ENCODE results near the gene AOC2. TPM values are rescaled to one million over a fixed set of nuclear protein-coding genes. Genes with fewer than 3 reads are reported as not detected.
"Not testable (repeated sequence)": the region's sequence is repeated elsewhere in the genome, so short reads cannot be mapped to it uniquely, and the experiment has no call there.

Gene AOC2
- total RNA-seq, 1 experiment from 2014 or later, result not detected

DNA sequence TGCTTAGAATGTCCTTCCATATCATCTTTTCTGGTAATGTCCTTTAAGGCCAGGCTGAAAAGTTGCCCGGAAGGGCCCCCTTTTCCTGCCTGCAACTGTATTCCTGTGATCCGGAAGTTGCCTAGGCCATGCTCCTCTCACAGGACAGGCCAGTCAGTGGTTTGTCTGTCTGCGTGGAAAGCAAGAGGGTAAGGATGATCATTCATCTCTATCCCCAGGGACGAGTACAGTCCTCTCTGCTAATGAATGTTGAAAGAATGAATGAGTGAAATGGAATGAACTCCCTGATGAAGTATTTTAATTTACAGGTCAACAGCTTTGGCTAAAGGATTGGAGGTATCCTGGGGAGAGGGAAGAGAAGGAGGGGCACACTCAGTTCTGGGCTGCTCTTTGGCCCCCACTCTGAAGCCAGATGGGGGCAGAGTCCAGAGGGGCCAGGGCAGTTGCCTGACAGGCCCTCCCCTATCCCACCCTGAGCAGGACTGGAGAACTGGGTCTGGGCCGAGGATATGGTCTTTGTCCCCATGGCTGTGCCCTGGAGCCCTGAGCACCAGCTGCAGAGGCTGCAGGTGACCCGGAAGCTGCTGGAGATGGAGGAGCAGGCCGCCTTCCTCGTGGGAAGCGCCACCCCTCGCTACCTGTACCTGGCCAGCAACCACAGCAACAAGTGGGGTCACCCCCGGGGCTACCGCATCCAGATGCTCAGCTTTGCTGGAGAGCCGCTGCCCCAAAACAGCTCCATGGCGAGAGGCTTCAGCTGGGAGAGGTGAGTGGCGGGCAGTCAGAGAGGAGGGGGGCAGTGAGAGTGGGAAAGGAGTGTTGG, 9.8 kb downstream of the AOC2 start:
- DNase-seq (ENCODE audit: low spot score), result no peak

DNA sequence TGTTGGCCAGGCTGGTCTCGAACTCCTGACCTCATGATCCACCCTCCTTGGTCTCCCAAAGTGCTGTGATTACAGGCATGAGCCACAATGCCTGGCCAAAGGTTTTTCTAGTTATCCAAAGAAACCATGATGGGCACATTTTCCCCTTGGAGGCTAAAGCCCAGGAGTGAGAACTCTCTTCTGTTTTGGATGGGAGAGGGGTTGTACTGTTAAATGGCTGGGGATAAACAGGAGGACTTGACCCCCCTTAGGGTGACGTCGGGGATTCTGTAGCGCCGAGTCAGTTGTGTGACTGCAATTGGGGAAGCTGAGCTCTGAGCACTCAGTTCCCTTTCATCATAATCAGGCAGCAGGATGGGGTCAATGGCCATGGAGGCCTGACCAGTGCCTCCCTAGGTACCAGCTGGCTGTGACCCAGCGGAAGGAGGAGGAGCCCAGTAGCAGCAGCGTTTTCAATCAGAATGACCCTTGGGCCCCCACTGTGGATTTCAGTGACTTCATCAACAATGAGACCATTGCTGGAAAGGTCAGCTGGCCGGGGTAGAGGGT, 10.7 kb downstream of the AOC2 start:
- no peak for DNase-seq (ENCODE audit: low spot score)

DNA sequence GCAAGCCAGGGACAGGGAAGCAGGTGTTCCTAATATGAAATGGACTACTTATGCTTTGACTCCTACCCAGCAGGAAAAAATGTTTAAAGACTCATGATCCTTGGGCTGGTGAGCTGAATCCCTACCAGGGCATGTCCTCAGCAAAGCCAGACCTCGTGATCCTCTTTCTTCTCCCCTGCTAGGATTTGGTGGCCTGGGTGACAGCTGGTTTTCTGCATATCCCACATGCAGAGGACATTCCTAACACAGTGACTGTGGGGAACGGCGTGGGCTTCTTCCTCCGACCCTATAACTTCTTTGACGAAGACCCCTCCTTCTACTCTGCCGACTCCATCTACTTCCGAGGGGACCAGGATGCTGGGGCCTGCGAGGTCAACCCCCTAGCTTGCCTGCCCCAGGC, 11.7 kb downstream of the AOC2 start:
- not testable (repeated sequence) for DNase-seq (ENCODE audit: low spot score)

DNA sequence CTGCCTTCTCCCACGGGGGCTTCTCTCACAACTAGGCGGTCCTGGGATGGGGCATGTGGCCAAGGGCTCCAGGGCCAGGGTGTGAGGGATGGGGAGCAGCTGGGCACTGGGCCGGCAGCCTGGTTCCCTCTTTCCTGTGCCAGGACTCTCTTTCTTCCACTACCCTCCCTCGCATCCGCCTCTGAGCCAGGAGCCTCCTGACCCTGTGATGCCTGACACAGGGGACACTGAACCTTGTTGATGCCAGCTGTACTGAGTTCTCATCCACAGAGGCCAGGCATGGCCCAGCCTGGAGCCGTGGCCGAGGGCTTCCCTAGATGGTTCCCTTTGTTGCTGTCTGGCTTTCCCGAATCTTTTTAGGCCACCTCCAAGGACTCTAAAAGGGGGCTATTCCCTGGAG, 12.1 kb downstream of the AOC2 start:
- DNase-seq (ENCODE audit: low spot score), result not testable (repeated sequence)

DNA sequence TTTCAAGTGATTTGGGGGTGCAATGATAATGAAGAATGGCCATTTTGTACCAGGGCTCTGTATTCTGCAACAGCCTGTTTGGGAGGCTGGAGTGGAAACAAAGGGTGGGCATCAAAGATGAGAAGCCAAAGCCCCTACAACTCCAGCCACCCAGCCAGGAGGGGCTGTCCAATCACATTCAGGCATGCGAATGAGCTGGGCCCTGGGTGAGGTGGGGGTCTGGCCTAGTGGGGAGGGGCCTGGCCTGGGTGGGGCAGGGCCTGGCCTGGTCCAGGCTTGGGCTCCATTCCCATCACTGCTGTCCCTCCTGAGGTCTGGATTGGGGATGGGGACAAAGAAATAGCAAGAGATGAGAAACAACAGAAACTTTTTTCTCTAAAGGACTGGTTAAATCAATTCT, 13.0 kb downstream of the AOC2 start:
- no peak for DNase-seq (ENCODE audit: low spot score)

DNA sequence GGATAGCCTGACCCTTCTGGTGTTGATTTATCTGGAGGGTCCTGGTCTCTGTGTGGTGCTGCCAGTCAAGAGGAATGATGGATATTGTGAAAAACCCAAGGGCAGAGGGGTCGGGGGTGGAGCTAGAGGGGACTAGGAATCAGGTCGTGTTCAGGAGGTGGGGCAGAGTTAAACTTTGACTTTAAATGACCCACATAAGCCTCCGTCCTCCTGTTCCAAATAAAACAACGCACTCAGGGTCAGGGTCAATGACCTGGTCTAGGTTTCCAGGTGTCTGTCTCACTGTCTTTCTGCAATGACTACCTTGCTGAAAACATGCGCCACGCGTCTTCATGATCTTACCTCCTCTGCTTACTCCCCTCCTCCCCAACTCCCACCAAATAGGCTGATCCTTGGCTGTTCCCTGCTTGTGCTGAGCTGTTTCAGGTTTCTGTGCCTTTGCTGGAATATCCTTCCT, 21.3 kb downstream of the AOC2 start:
- no peak for DNase-seq (ENCODE audit: low spot score)

DNA sequence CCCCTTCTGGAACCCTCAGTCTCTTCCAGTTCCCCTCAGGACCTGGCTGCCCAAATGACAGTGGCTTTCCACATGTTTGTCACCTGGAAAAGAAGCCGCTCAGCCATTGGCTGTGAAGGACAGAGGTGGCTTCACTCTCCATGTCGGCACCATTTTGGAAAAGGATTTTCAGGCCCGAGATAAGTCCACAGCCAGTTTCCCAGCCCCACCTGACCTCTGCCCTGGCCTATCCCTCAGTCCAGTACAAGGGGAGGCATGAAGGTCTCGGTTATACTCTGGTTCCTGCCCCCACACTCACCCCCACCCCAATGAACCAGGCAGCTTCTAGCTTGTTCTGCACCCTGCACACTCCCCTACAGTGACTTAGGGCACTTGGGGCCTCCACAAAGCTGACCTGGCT, 21.8 kb downstream of the AOC2 start:
- no peak for DNase-seq (ENCODE audit: low spot score)

DNA sequence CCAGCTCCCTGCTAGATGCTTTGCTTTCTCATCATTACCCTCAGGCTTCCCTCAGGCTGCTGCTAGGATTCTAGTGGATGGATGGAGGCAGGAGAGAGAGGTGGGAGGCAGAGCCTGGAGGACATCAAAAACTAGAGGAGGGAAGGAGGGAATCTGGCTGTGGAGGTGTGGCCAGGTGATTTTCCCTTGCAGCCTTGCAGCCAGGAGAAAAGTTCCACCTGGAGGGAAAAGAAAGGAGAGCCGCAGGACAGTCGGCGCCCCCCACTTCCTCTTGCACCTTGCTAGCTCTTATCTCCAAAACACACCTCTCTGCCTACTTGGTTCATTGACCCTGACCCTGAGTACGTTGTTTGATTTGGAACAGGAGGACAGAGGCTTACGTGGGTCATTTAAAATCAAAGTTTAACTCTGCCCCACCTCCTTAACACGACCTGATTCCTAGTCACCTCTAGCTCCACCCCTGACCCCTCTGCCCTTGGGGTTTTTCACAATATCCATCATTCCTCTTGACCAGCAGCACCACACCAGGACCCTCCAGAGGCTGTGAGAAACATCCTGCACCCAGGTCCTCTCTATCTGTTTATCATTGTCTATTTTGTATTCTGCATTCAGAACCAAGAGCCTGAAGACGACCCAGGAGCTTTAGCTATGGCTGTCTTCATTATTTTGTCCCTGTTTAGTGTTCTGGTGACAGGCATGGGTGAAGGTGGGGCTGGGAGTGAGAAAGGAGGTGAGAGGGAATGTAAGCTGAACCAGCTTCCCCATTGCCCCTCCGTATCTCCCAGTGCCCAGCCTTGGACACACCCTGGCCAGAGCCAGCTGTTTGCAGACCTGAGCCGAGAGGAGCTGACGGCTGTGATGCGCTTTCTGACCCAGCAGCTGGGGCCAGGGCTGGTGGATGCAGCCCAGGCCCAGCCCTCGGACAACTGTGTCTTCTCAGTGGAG, 22.5 kb downstream of the AOC2 start:
- no peak for DNase-seq (ENCODE audit: low spot score)

DNA sequence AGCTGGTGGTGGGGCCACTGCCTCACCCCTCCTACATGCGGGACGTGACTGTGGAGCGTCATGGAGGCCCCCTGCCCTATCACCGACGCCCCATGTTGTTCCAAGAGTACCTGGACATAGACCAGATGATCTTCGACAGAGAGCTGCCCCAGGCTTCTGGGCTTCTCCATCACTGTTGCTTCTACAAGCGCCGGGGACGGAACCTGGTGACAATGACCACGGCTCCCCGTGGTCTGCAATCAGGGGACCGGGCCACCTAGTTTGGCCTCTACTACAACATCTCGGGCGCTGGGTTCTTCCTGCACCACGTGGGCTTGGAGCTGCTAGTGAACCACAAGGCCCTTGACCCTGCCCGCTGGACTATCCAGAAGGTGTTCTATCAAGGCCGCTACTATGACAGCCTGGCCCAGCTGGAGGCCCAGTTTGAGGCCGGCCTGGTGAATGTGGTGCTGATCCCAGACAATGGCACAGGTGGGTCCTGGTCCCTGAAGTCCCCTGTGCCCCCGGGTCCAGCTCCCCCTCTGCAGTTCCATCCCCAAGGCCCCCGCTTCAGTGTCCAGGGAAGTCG, 23.4 kb downstream of the AOC2 start:
- not testable (repeated sequence) for DNase-seq (ENCODE audit: low spot score)

DNA sequence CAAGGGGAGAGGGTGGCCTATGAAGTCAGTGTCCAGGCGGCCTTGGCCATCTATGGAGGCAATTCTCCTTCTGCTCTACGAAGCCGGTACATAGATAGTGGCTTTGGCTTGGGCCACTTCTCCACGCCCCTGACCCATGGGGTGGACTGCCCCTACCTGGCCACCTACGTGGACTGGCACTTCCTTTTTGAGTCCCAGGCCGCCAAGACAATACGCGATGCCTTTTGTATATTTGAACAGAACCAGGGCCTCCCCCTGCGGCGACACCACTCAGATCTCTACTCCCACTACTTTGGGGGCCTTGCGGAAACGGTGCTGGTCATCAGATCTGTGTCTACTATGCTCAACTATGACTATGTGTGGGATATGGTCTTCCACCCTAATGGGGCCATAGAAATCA, 24.0 kb downstream of the AOC2 start:
- no peak for DNase-seq (ENCODE audit: low spot score)

DNA sequence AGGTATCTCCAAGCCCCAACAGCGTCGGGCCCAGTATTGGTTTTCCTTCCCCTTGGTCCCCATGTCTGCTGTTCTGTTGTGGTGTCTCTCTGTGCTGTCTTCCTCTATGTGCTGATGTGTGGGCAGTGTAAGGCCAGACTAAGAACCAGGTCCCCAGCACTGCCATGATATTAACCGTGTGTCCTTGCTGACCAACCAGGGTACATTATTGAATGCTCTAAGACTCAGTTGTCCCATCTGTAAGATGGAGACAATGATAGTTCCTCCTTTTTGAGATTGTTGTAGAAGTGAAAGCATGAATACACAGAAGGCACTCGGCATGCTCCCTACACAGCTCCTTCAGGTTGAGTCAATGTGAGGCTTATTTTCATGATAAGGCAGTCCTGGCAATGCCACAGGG, 27.3 kb downstream of the AOC2 start:
- no peak for DNase-seq (ENCODE audit: low spot score)

DNA sequence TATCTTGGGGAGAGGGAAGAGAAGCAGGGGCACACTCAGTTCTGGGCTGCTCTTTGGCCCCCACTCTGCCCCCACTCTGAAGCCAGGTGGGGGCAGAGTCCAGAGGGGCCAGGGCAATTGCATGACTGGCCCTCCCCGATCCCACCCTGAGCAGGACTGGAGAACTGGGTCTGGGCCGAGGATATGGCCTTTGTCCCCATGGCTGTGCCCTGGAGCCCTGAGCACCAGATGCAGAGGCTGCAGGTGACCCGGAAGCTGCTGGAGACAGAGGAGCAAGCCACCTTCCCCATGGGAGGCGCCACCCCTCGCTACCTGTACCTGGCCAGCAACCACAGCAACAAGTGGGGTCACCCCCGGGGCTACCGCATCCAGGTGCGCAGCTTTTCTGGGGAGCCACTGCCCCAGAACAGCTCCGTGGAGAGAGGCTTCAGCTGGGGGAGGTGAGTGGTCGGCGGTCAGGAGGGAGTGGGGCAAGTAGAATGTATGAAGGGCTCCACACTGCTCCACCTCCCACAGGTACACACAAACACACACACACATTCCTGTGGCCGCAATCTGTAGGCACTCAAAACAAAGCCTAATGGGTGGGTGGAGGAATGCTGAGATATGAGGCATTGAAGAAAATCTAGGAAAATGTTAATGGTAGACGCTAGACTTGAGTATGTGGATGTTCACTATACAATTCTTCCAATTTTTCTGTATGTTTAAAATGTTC, 28.0 kb downstream of the AOC2 start:
- no peak for DNase-seq (ENCODE audit: low spot score)

DNA sequence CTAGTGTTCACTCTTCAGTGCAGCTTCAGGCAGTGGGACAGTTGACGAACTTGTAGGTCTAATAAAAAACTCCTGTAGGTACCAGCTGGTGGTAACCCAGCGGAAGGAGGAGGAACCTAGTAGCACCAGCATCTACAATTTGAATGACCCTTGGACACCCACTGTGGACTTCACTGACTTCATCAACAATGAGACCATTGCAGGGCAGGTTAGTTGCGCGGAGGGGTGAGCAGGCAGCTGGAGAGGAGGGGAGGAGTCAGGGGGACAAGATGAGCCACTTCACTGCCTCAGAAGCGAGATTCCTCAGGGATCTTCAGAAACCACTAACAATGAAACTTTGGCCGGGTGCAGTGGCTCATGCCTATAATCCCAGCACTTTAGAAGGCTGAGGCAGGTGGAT, 28.9 kb downstream of the AOC2 start:
- DNase-seq (ENCODE audit: low spot score), result no peak

DNA sequence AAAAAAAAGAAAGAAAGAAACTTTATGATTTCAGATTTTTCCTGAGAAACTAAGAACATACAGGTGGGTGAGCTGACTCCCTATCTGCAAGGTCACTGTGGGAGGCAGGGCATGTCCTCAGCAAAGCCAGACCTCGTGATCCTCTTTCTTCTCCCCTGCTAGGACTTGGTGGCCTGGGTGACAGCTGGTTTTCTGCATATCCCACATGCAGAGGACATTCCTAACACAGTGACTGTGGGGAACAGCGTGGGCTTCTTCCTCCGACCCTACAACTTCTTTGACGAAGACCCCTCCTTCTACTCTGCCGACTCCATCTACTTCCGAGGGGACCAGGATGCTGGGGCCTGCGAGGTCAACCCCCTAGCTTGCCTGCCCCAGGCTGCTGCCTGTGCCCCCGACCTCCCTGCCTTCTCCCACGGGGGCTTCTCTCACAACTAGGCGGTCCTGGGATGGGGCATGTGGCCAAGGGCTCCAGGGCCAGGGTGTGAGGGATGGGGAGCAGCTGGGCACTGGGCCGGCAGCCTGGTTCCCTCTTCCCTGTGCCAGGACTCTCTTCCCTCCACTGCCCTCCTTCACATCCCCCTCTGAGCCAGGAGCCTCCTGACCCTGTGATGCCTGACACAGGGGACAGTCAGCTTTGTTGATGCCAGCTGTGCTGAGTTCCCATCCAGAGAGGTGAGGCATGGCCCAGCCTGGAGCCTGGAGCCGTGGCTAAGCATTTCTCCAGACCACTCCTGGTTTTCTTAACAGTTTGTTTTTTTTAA, 29.7 kb downstream of the AOC2 start:
- not testable (repeated sequence) for DNase-seq (ENCODE audit: low spot score)

DNA sequence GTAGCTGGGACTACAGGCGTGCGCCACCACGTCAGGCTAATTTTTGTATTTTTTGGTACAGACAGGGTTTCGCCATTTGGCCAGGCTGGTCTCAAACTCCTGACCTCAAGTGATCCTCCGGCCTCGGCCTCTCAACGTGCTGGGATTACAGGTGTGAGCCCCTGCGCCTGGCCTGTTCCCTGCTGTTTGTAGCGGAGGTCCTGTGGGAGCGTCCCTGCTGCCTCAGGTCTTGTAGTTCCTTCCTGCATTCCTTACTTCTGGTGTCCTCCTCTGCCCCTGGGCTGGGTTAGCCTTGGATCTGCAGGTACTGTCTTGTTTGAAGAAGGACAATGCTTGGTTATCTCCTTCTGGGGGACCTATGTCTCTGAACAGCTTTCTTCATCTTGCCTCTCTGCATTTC, 32.7 kb downstream of the AOC2 start:
- DNase-seq (ENCODE audit: low spot score), result no peak

DNA sequence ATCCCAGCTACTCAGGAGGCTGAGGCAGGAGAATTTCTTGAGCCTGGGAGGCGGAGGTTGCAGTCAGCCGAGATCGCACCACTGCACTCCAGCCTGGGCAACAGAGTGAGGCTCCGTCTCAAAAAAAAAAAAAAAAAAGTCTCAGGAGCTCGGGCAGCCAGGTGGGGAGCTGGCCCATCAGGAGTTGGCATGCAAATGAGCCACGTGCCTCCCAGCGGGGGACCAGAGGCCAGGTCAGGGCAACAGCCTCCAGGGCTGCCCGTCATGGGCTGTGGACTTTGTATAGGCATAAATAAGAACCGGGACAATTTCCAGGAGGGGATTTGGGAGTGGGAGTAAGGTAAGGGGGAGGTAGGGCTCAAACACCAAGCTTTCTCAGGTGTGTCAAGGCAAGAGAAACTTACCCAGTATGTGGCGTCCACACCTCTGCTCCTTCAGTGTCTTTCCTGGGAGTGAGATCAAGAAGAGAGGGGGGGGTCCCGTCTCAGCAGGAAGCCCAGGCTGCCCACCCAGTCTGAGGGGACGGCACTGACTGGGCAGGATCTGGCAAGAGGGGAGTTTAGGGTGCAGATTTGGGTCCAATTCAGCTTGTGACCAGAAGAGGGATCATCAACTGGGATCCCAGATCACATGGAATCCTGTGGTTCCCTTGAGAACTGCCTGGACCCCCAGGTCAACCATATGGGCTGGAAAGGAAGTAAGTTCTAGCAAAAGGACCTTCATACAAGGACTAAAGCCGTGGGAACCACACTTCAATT, 33.9 kb downstream of the AOC2 start:
- no peak for DNase-seq (ENCODE audit: low spot score)

DNA sequence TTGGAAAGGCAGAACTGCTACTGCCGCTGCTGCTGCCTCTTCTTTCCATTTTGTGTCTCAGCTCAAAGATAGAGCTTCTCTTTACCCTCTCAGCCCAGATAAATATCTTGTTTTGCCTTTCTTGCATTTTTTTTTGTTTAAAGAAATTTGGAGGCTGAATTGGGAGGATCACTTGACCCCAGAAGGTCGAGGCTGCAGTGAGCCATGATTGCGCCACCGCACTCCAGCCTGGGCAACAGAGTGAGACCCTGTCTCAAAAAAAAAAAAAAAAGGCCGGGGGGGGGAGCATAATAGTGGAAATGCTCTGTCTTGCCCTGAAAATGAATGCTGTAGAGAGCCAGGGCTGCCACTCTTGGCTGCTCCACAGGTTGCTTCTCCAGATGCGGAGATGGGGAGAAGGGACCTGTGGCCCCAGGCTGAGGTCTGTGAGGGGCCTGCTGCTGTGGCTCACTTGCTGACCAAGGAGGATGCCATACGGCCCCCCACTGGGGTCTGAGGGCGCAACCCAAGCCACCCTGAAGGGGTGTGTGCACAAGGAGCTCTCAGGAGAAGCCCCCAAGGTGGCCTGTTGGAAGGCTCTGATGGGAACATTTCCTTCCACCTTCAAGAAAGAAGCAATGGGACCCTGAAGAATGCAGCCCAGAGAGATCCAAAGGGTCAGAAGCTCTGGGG, 34.7 kb downstream of the AOC2 start:
- no peak for DNase-seq (ENCODE audit: low spot score)

DNA sequence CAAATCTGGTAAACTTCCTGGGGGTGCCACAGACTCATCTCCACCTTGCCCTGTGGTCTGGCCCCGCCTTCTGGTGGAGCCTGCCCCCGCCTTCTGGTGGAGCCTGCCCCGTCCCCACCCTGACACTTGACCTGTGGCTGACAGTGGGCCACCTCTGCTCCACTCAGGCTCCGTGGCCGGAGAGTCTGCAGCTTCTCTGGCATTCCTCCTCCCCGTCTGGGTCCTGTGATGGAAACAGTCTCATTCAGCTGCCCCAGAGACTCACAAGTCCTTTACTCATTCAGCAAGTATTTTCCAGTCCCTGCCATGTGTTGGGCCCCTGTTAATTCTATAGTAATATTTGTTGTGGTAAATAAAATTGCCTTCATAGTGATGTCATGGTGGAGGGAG, 35.2 kb downstream of the AOC2 start:
- DNase-seq (ENCODE audit: low spot score), result no peak

DNA sequence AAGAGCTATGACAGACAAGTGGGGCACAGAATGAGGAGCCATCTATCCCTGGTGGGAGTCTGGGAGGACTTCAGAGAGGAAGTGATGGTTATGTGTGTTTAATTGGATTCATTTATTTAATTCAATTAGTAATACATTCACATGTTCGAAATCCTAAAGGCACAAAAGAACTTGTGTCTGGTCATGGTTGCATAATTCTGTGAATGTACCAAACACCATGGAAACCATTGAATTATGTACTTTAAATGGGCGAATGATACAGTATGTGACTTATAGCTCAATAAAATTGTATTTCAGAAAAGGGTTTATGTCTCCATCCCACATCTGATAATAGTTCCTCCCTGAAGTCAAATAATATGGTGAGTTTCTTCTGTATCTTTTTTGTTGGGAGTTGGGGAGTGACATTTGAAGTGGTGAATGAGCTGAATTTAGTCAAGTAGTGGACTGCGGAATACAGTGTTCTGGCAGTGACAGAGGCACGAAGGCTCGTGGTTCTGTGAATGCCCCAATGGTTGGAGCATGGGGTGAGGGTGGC, 36.5 kb downstream of the AOC2 start:
- no peak for DNase-seq (ENCODE audit: low spot score)

Measured in A172 (cell line).